HEK293 (cell line): ENCODE data around the gene BLOC1S4.

Experiments used
- CTCF ChIA-PET: fragments of 350-600 bp; formaldehyde crosslinking; extraction: SDS; loops from one replicate; lab custom pipeline; 2021; ENCODE audit warnings: antibody characterized with exemption; lab: Yijun Ruan, JAX
- POLR2A ChIA-PET: fragments of 300-600 bp; formaldehyde crosslinking; extraction: SDS; loops from one replicate; lab custom pipeline; 2020; ENCODE audit warnings: antibody characterized with exemption, inconsistent platforms; lab: Yijun Ruan, JAX
- H3K27ac ChIP-seq: fragments of 200-500 bp; sonication (Bioruptor generic); 2 replicates; pipeline ENCODE4 v1.5.1; 2014; ENCODE audit warnings: low read depth, low read length, control low read depth, inconsistent platforms; ENCODE audit errors: extremely low read depth
- H3K36me3 ChIP-seq, 2 experiments: fragments of 200-500 bp in 1 of 2; sonication (Bioruptor generic) in 1 of 2; 1 replicate in 1 of 2; 2 replicates in 1 of 2; pipeline ENCODE4 v1.5.1; 2014 to 2017; ENCODE audit warnings: inconsistent platforms in 2 of 2, low read length in 2 of 2; ENCODE audit not compliant: control insufficient read depth in 2 of 2, insufficient read depth in 1 of 2
- H3K4me1 ChIP-seq: fragments of 200-500 bp; sonication (Bioruptor generic); 2 replicates; pipeline ENCODE4 v1.5.1; 2014; ENCODE audit warnings: mild to moderate bottlenecking, low read length, inconsistent platforms; ENCODE audit not compliant: control insufficient read depth, insufficient read depth
- H3K4me3 ChIP-seq: 2 replicates; pipeline ENCODE4 v1.5.1; 2011; ENCODE audit warnings: low read depth, mild to moderate bottlenecking, control low read depth, low read length, moderate library complexity
- H3K9me3 ChIP-seq: fragments of 200-500 bp; sonication (Bioruptor generic); 2 replicates; pipeline ENCODE4 v1.5.1; 2014; ENCODE audit warnings: low read depth, low read length, inconsistent platforms; ENCODE audit not compliant: control insufficient read depth, insufficient read depth
- CTCF ChIP-seq: fragments of 450-650 bp; formaldehyde crosslinking; IDR thresholded peaks from 2 replicates; pipeline ENCODE4 v1.5.1; 2016; ENCODE audit warnings: missing biosample characterization, missing genetic modification characterization
- EGR2 ChIP-seq: fragments of 450-650 bp; formaldehyde crosslinking; IDR thresholded peaks from 2 replicates; pipeline ENCODE4 v1.5.1; 2016; ENCODE audit warnings: low read depth, missing biosample characterization, missing genetic modification characterization
- GFI1B ChIP-seq: fragments of 450-650 bp; formaldehyde crosslinking; IDR thresholded peaks from 2 replicates; pipeline ENCODE4 v1.5.1; 2016; ENCODE audit warnings: missing biosample characterization, missing genetic modification characterization
- GLIS2 ChIP-seq: fragments of 450-650 bp; formaldehyde crosslinking; IDR thresholded peaks from 2 replicates; pipeline ENCODE4 v1.5.1; 2016; ENCODE audit warnings: missing biosample characterization, missing genetic modification characterization
- PRDM4 ChIP-seq: fragments of 450-650 bp; formaldehyde crosslinking; IDR thresholded peaks from 2 replicates; pipeline ENCODE4 v1.5.1; 2017; ENCODE audit warnings: missing biosample characterization, missing genetic modification characterization
- SCRT2 ChIP-seq: fragments of 450-650 bp; formaldehyde crosslinking; IDR thresholded peaks from 2 replicates; pipeline ENCODE4 v1.5.1; 2016; ENCODE audit warnings: missing biosample characterization, missing genetic modification characterization
- TRIM28 ChIP-seq: IDR thresholded peaks from 2 replicates; pipeline ENCODE4 v1.6.1; 2011; ENCODE audit warnings: low read length, control low read depth, borderline replicate concordance
- YY1 ChIP-seq: fragments of 450-650 bp; formaldehyde crosslinking; IDR thresholded peaks from 2 replicates; pipeline ENCODE4 v1.5.1; 2018; ENCODE audit warnings: missing biosample characterization, missing genetic modification characterization
- ZBTB17 ChIP-seq: fragments of 450-650 bp; formaldehyde crosslinking; IDR thresholded peaks from 2 replicates; pipeline ENCODE4 v1.5.1; 2016; ENCODE audit warnings: missing biosample characterization, missing genetic modification characterization
- ZEB2 ChIP-seq: fragments of 450-650 bp; formaldehyde crosslinking; IDR thresholded peaks from 2 replicates; pipeline ENCODE4 v1.5.1; 2016; ENCODE audit warnings: missing biosample characterization, missing genetic modification characterization
- ZFHX2 ChIP-seq: fragments of 450-650 bp; formaldehyde crosslinking; conservative IDR thresholded peaks from 2 replicates; pipeline ENCODE4 v1.5.1; 2016; ENCODE audit warnings: missing biosample characterization, missing genetic modification characterization
- ZFP37 ChIP-seq: fragments of 450-650 bp; formaldehyde crosslinking; IDR thresholded peaks from 2 replicates; pipeline ENCODE4 v1.5.1; 2016; ENCODE audit warnings: missing biosample characterization, missing genetic modification characterization
- ZIC2 ChIP-seq: fragments of 450-650 bp; formaldehyde crosslinking; IDR thresholded peaks from 2 replicates; pipeline ENCODE4 v1.5.1; 2016; ENCODE audit warnings: missing biosample characterization, missing genetic modification characterization
- ZNF18 ChIP-seq: fragments of 450-650 bp; formaldehyde crosslinking; IDR thresholded peaks from 2 replicates; pipeline ENCODE4 v1.5.1; 2016; ENCODE audit warnings: missing biosample characterization, missing genetic modification characterization
- ZNF248 ChIP-seq: fragments of 450-650 bp; formaldehyde crosslinking; IDR thresholded peaks from 2 replicates; pipeline ENCODE4 v1.5.1; 2017; ENCODE audit warnings: missing biosample characterization, missing genetic modification characterization
- ZNF394 ChIP-seq: fragments of 450-650 bp; formaldehyde crosslinking; IDR thresholded peaks from 2 replicates; pipeline ENCODE4 v1.5.1; 2016; ENCODE audit warnings: missing biosample characterization, missing genetic modification characterization, mild to moderate bottlenecking, moderate library complexity, borderline replicate concordance
- ZNF398 ChIP-seq: fragments of 450-650 bp; formaldehyde crosslinking; IDR thresholded peaks from 2 replicates; pipeline ENCODE4 v1.5.1; 2017; ENCODE audit warnings: missing biosample characterization, missing genetic modification characterization
- ZNF416 ChIP-seq: fragments of 450-650 bp; formaldehyde crosslinking; IDR thresholded peaks from 2 replicates; pipeline ENCODE4 v1.5.1; 2016; ENCODE audit warnings: missing biosample characterization, missing genetic modification characterization
- ZNF426 ChIP-seq: fragments of 450-650 bp; formaldehyde crosslinking; IDR thresholded peaks from 2 replicates; pipeline ENCODE4 v1.5.1; 2017; ENCODE audit warnings: missing biosample characterization, missing genetic modification characterization, mild to moderate bottlenecking, inconsistent platforms, moderate library complexity
- ZNF530 ChIP-seq: fragments of 450-650 bp; formaldehyde crosslinking; IDR thresholded peaks from 2 replicates; pipeline ENCODE4 v1.5.1; 2016; ENCODE audit warnings: low read depth, missing biosample characterization, missing genetic modification characterization
- ZNF544 ChIP-seq: fragments of 450-650 bp; formaldehyde crosslinking; IDR thresholded peaks from 2 replicates; pipeline ENCODE4 v1.5.0; 2017; ENCODE audit warnings: missing biosample characterization, missing genetic modification characterization
- ZNF585B ChIP-seq: fragments of 450-650 bp; formaldehyde crosslinking; IDR thresholded peaks from 2 replicates; pipeline ENCODE4 v1.5.1; 2016; ENCODE audit warnings: missing biosample characterization, missing genetic modification characterization
- ZNF596 ChIP-seq: fragments of 450-650 bp; IDR thresholded peaks from 2 replicates; pipeline ENCODE4 v1.5.0; 2018; ENCODE audit warnings: missing biosample characterization, mild to moderate bottlenecking, missing genetic modification characterization, moderate library complexity
- ZNF654 ChIP-seq: fragments of 450-650 bp; formaldehyde crosslinking; IDR thresholded peaks from 2 replicates; pipeline ENCODE4 v1.5.1; 2016; ENCODE audit warnings: low read depth, missing biosample characterization, missing genetic modification characterization
- ZSCAN5A ChIP-seq: fragments of 450-650 bp; formaldehyde crosslinking; IDR thresholded peaks from 2 replicates; pipeline ENCODE4 v1.5.1; 2016; ENCODE audit warnings: missing biosample characterization, missing genetic modification characterization

Gene BLOC1S4

GRCh38 chr4:6674500-6675149 lies 41.3 kb upstream of the BLOC1S4 start (continued):
- TF ChIP-seq ZNF18 (tag by site-specific recombination) (peak; percentile 97), ZBTB17 (peak; percentile 46; the same call in 1 of the 2 replicates), TRIM28 (0 out of 2 replicates have a peak, but pooled peaks have one; percentile 35), ZNF530 (tag by site-specific recombination) (no peak), SCRT2 (tag by site-specific recombination) (peak; percentile 92), ZFP37 (tag by site-specific recombination) (0 out of 2 replicates have a peak, but pooled peaks have one; percentile 8), ZNF585B (tag by site-specific recombination) (no peak), CTCF (peak; percentile 59), ZNF654 (peak; percentile 34), ZNF544 (tag by site-specific recombination) (no peak), ZEB2 (tag by site-specific recombination) (peak; percentile 46; the same call in 1 of the 2 replicates), GLIS2 (tag by site-specific recombination) (peak; percentile 42; the same call in 1 of the 2 replicates), ZNF416 (no peak)

GRCh38 chr4:6676722-6677558 lies 39.0 kb upstream of the BLOC1S4 start:
- Histone ChIP-seq H3K27ac (no peak overlapping the region), H3K36me3 (peaks cover 0 to 34% of the 10 kb centered on the region in 2 experiments; a peak in 2 of 3 replicates), H3K4me3 (no peak overlapping the region; the same call in 1 of the 2 replicates), H3K4me1 (no peaks in the 10 kb centered on the region), H3K9me3 (no peaks in the 10 kb centered on the region)
- ChIA-PET POLR2A (no interaction called here), CTCF (no interaction called here)
- TF ChIP-seq ZNF398 = peak; percentile 56
- TF ChIP-seq ZNF596 (tag by site-specific recombination) = no peak
- no peak for TF ChIP-seq YY1 (tag by site-specific recombination)
- no peak for TF ChIP-seq ZNF426
- TF ChIP-seq ZIC2 (tag by site-specific recombination) = peak; percentile 39; the same call in 1 of the 2 replicates
- TF ChIP-seq ZNF394 (tag by site-specific recombination) = no peak
- TF ChIP-seq EGR2 (tag by site-specific recombination) = peak; percentile 92
- TF ChIP-seq PRDM4 (tag by site-specific recombination) = peak; percentile 53; the same call in 1 of the 2 replicates
- no peak for TF ChIP-seq GFI1B
- TF ChIP-seq ZBTB17 = no peak
- TF ChIP-seq ZNF248 (tag by site-specific recombination) = no peak
- TF ChIP-seq ZSCAN5A = no peak
- peak; percentile 89 for TF ChIP-seq ZFHX2 (tag by site-specific recombination)
